Endometrial microvascular endothelial cells (primary cell): ENCODE data around the gene NRP1. TPM values are rescaled to one million over a fixed set of nuclear protein-coding genes. Genes with fewer than 3 reads are reported as not detected.
"Not testable (repeated sequence)": the region's sequence is repeated elsewhere in the genome, so short reads cannot be mapped to it uniquely, and the experiment has no call there.

Experiments
- in situ Hi-C: cut with HindIII; loops from 2 replicates; pipeline ENCODE4 v1.10.0; 2017; ENCODE audit warnings: low sequenced_read_pairs, low pct_unique_long_range_greater_than_20kb; ENCODE audit errors: inconsistent ontology term
- total RNA-seq: library from RNA; depleted of rRNA; stranded (reverse); fragments of >200 nt; gene quantifications from one replicate; pipeline ENCODE4 v1.2.3, GENCODE V29; 2015; ENCODE audit errors: inconsistent ontology term

NRP1 gene
- total RNA-seq: 149 TPM

- in situ Hi-C loops: no loop called here
Measured at GRCh38 chr10:33334153-33334804, at the start of gene NRP1. NRP1 (minus strand) TSS chr10:33334667; CDS start chr10:33334382, 285 bp downstream.

DNA sequence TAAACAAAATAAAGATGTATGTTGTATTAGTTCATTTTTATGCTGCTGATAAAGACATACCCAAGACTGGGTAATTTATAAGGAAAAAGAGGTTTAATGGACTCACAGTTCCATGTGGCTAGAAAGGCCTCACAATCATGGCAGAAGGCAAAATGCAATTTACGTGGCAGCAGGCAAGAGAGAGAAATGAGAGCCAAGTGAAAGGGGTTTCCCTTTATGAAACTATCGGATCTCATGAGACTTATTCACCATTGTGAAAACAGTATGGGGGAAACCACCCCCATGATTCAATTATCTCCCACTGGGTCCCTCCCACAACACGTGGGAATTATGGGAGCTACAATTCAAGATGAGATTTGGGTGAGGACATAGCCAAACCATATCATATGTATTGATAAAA is 49.7 kb upstream of the NRP1 start:
- in situ Hi-C loops: not testable (repeated sequence)

DNA sequence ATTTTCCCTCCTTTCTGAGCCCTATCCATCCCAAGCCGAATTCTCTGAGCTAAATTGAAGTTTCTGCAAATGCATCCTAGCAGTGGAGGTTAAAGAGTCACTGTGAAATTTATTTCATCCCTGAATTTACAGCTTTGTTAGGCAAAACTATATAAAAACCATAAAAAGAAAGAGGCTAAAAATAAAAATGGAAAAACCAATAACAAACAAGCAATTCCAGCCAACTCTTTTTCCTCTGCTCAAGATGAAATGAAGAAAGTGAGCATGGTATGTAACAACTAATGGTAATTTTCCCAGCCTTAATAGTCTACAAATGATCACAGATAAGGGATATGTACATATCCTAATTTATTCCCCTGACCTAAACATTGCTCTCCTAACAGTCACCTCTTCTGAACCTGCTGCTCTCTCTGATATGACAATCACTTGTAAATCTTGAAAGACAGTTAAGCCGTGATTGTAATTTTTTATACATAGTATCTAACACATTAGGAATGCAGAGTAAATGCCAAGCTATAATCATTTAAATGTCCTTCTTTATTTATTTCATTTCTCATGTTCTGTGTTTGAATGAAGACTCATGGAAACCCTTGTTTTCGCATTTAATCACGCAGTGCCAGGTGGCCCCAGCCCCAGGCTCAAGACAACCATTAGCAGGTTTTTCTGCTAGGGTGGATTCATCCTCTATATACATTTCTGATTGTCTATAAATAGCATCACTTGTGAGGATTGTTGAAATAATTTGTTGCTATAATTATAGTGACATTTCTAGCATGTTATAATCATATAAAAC is 48.6 kb upstream of the NRP1 start:
- in situ Hi-C loops: no loop called here

DNA sequence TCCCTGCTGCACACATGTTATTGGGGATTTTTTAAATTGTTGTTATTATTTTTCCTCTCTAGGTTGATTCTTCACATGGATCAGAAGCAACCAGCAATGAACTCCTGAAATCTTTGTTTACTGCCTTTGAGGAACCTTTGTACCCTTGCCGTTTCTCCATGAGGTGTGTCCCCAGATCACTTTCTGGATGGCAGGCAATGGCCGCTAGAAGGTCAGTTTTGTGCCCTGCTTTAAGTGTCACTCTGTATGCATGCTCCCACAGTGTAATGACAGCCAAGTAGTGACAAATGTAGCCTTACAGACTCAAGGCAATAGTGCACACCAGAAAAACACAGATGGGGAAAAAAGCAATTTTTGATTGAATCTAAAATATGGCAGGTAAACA is 47.7 kb upstream of the NRP1 start:
- in situ Hi-C loops: no loop called here

DNA sequence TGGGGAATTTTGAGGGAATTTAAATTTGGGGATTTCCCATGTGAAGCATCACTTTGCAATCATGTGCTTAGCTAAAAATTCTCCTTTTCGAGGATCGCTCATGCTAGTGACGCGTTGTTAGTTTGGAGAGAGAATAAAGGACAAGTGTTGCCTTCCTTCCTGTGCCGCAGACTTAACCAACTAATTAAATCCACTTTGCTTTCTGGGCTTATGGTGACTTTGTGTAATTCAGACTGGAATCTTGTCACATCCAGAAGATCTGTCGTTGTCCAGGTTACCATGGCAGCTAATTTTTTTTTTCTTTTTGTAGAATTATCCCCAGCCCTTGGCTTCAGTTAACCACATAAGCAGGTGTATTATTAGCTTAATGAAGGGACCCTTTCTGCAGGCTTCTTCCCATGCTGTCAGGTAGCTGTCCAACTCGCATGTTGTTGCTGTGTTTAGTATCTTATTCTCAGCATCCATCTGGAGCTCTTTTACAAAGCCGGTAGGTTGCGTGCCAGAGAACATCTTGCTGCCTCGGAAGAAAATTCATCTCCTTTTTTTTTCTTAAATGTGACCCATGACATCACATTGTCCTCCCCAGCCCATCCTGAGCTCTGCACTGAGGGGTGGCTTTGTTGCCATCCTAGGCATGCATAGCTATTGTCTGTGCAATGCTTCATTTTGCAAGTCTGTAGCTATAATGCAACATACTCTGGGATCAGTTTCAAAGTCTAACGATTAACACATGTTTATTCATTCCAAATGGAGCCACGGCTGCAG is 47.2 kb upstream of the NRP1 start:
- in situ Hi-C loops: no loop called here

DNA sequence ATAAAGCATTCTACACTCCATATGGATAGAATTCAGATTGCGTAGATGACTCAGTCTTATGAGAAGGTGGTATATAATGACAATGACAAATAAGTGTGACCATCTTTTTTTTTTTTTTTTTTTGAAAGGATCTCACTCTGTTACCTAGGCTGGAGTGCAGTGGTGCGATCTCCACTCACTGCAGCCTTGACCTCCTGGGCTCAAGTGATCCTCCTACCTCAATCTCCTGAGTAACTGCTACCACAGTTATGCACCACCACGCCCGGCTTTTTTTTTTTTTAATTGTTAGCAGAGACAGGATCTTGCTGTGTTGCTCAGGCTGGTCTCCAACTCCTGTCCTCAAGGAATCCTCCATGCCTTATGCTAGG is 43.2 kb upstream of the NRP1 start:
- in situ Hi-C loops: no loop called here

- in situ Hi-C loops: no loop called here
Measured at GRCh38 chr10:33376976-33377657, 42.6 kb upstream of the NRP1 start.

DNA sequence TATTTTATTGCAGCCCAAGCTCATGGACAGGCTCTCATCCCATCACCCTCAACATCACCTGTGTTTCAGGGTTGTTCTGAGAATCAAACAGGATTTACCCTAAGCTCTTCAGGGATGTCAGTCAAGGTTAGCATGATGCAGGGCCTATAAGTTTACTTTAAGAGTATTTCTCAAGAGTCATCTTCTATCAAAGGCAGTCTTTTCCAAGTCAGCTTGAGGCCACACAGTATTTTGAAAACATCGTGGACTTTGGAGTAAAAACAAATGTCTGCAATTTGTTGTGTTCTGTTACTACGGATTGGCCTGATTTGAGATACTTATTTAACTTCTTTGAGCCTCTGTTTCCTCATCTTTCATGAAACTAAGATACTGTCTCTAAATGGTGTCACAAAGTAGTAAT is 42.0 kb upstream of the NRP1 start:
- in situ Hi-C loops: no loop called here

DNA sequence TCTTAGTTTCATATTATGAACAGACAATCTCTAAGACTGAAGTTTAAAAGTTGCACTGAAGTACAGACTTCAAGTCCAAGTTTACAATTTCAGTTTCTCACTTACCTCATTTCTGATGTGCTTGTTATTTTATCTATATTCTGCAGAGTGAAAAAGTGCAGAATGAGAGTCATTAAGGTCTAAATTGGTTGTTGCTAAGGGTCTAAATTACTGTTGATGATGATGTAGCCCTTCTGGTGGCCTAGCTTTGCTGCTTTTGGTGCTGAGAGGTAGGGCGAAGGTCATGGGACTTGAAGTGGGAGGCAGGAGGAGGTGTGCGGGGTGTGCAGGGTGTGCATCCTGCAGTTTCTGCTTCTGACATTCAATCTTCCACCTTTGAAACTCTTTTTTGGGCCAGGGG is 38.8 kb upstream of the NRP1 start:
- in situ Hi-C loops: no loop called here

DNA sequence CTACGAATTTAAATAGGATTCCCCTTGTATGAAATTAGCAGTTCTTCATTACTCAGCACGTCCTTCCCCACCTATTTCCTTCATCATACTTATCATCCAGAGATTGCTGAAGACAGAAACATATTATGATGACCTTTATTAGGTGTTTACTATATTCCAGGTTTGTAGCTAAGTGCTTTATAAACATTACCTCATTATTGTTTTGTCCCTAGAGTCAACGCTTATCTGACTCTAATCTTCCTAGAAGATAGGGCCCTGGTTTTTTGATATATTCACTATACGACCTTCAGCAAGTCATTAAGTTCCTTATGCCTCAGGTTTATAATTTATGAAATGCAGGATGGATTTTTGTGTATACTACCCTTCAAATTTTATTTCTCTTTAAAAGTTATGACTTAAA is 36.8 kb upstream of the NRP1 start:
- in situ Hi-C loops: no loop called here

- in situ Hi-C loops: no loop called here
Measured at GRCh38 chr10:33370434-33370930, 36.0 kb upstream of the NRP1 start.

DNA sequence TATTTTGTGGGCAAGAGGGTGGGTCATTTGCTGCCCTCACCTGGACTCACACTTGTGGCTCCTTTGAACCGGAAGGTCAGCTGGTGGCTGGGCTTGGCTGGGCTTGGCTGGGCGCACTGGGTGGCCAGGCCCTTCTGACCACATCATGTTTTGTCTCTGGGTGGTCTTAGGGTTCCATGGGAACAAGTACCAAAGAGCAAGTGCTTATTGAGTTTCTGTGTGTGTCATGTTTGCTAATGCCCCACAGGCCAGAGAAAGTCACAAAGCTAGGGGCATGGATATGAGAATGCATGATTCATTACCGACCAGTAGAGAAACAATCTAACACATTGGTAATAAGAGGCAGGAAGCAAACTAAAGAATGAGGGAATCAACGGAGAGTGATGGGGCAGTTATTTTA is 33.6 kb upstream of the NRP1 start:
- in situ Hi-C loops: no loop called here

- in situ Hi-C loops: no loop called here
Measured at GRCh38 chr10:33365871-33366411, 31.5 kb upstream of the NRP1 start.

- in situ Hi-C loops: no loop called here
Measured at GRCh38 chr10:33365301-33365700, 30.8 kb upstream of the NRP1 start.

- in situ Hi-C loops: no loop called here
Measured at GRCh38 chr10:33363106-33363505, 28.6 kb upstream of the NRP1 start.

DNA sequence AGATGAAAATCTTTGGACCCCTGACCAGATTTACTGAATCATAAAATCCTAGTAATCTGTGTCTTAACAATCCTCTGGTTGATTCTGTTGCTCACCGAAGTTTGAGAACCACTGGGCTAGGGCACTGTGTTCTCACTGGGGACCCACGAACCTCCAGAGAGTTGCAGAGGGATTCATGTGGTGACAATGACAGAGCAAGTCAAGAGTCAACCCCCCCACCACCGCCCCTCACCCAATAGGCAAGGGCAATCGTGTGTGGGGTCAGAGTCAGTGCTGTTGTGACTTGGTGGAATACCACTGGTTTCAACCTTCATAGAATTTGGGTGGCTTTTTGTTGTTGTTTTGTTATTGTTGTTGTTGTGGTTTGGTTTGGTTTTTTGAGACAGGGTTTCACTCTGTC is 23.5 kb upstream of the NRP1 start:
- in situ Hi-C loops: no loop called here

GRCh38 chr10:33355274-33355673 is 20.8 kb upstream of the NRP1 start:
- in situ Hi-C loops: no loop called here

GRCh38 chr10:33353853-33354252 is 19.4 kb upstream of the NRP1 start:
- in situ Hi-C loops: no loop called here

GRCh38 chr10:33353334-33353733 is 18.9 kb upstream of the NRP1 start:
- in situ Hi-C loops: no loop called here
